Ishikawa (cell line): ENCODE results near the gene CDHR5.

Source experiments
- CEBPB ChIP-seq: IDR thresholded peaks from 2 replicates; pipeline ENCODE4 v1.6.1; 2012
- EGR1 ChIP-seq: IDR thresholded peaks from 2 replicates; pipeline ENCODE4 v1.6.1; 2012
- EP300 ChIP-seq: IDR thresholded peaks from 2 replicates; pipeline ENCODE4 v1.6.1; 2012; ENCODE audit warnings: borderline replicate concordance
- FOXM1 ChIP-seq: IDR thresholded peaks from 2 replicates; pipeline ENCODE4 v1.6.1; 2012; ENCODE audit warnings: low read depth, borderline replicate concordance
- MAX ChIP-seq: IDR thresholded peaks from 2 replicates; pipeline ENCODE4 v1.6.1; 2012
- NFIC ChIP-seq: IDR thresholded peaks from 2 replicates; pipeline ENCODE4 v1.6.1; 2012
- RAD21 ChIP-seq: IDR thresholded peaks from 2 replicates; pipeline ENCODE4 v1.6.1; 2012; ENCODE audit warnings: low read depth
- REST ChIP-seq: IDR thresholded peaks from 2 replicates; pipeline ENCODE4 v1.6.1; 2012; ENCODE audit warnings: low read depth, mild to moderate bottlenecking
- TAF1 ChIP-seq: IDR thresholded peaks from 2 replicates; pipeline ENCODE4 v1.6.1; 2012; ENCODE audit warnings: low read depth, mild to moderate bottlenecking
- TCF12 ChIP-seq: IDR thresholded peaks from 2 replicates; pipeline ENCODE4 v1.6.1; 2012; ENCODE audit warnings: low read depth
- USF1 ChIP-seq: IDR thresholded peaks from 2 replicates; pipeline ENCODE4 v1.6.1; 2012
- YY1 ChIP-seq: IDR thresholded peaks from 2 replicates; pipeline ENCODE4 v1.6.1; 2012; ENCODE audit warnings: low read depth
- ZBTB7A ChIP-seq: IDR thresholded peaks from 2 replicates; pipeline ENCODE4 v1.6.1; 2012; ENCODE audit warnings: low read depth

GRCh38 chr11:665062-665703, 40.4 kb upstream of the CDHR5 start:
- no peak for TF ChIP-seq RAD21
- no peak for TF ChIP-seq EP300
- TF ChIP-seq YY1 = no peak
- TF ChIP-seq EGR1 = no peak
- TF ChIP-seq CEBPB = no peak
- no peak for TF ChIP-seq MAX
- TF ChIP-seq TCF12 = no peak
- TF ChIP-seq ZBTB7A = no peak
- TF ChIP-seq REST = no peak
- TF ChIP-seq FOXM1 = no peak
- no peak for TF ChIP-seq USF1
- TF ChIP-seq TAF1 = no peak
- no peak for TF ChIP-seq NFIC
